Osteocyte (in vitro differentiated cells): ENCODE results near the gene KIF13A. TPM values are rescaled to one million over a fixed set of nuclear protein-coding genes. Genes with fewer than 3 reads are reported as not detected.
"Not testable (repeated sequence)": the region's sequence is repeated elsewhere in the genome, so short reads cannot be mapped to it uniquely, and the experiment has no call there.

Experiments used
- DNase-seq: peaks from one replicate; pipeline ENCODE4 v3.0.0; 2021; ENCODE audit warnings: mixed read lengths; ENCODE audit not compliant: unreplicated experiment; ENCODE audit errors: extremely low spot score
- H3K27ac Mint-ChIP-seq: one replicate; pipeline ENCODE4 v1.8.0; 2021; ENCODE audit warnings: mild to moderate bottlenecking, mixed read lengths; ENCODE audit not compliant: unreplicated experiment
- H3K27me3 Mint-ChIP-seq: one replicate; pipeline ENCODE4 v1.8.0; 2021; ENCODE audit warnings: mixed read lengths; ENCODE audit not compliant: unreplicated experiment
- H3K36me3 Mint-ChIP-seq: one replicate; pipeline ENCODE4 v1.8.0; 2021; ENCODE audit warnings: mixed read lengths; ENCODE audit not compliant: unreplicated experiment
- H3K4me1 Mint-ChIP-seq: one replicate; pipeline ENCODE4 v1.8.0; 2021; ENCODE audit warnings: mixed read lengths; ENCODE audit not compliant: unreplicated experiment
- H3K4me3 Mint-ChIP-seq: one replicate; pipeline ENCODE4 v1.8.0; 2021; ENCODE audit warnings: mild to moderate bottlenecking, moderate library complexity, mixed read lengths; ENCODE audit not compliant: unreplicated experiment
- H3K9me3 Mint-ChIP-seq: one replicate; pipeline ENCODE4 v1.8.0; 2021; ENCODE audit warnings: mixed read lengths; ENCODE audit not compliant: unreplicated experiment
- total RNA-seq: library from RNA; stranded (reverse); gene quantifications from 2 replicates; pipeline ENCODE4 v1.2.1, GENCODE V29; 2021
- TF ChIP-seq, protein P1 (sequence below): fragments of 200-600 bp; sonication (generic); IDR thresholded peaks from 2 replicates; pipeline ENCODE4 v1.5.0; 2021; ENCODE audit warnings: antibody characterized with exemption, mild to moderate bottlenecking, moderate library complexity

The KIF13A gene
- total RNA-seq, 1 donor from 2014 or later: 47.5 TPM

DNA sequence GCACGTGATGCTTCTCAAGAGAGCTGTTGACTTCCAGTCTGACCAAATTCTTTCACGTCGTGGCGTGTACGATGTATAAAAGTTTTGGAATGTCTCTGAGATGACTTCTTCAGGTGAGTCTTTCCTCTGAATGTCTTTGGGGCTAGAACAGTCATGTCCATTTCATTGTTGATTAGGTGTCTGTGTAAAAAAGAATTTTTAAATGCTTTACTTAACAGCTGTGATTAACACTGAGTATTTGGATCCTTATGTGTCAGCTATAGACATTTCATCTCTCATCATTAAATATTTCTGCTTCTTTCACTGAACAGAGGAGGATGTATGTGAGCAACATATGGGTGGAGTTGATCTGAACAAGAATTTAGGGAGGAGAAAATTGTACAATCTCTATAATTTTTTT, 29.3 kb upstream of the KIF13A start:
- no peaks in the 10 kb centered on the region for H3K36me3 Mint-ChIP-seq
- no peaks in the 10 kb centered on the region for H3K27me3 Mint-ChIP-seq
- no peak for DNase-seq
- TF ChIP-seq, protein P1, sequence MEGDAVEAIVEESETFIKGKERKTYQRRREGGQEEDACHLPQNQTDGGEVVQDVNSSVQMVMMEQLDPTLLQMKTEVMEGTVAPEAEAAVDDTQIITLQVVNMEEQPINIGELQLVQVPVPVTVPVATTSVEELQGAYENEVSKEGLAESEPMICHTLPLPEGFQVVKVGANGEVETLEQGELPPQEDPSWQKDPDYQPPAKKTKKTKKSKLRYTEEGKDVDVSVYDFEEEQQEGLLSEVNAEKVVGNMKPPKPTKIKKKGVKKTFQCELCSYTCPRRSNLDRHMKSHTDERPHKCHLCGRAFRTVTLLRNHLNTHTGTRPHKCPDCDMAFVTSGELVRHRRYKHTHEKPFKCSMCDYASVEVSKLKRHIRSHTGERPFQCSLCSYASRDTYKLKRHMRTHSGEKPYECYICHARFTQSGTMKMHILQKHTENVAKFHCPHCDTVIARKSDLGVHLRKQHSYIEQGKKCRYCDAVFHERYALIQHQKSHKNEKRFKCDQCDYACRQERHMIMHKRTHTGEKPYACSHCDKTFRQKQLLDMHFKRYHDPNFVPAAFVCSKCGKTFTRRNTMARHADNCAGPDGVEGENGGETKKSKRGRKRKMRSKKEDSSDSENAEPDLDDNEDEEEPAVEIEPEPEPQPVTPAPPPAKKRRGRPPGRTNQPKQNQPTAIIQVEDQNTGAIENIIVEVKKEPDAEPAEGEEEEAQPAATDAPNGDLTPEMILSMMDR: no peak
- no peak overlapping the region for H3K4me3 Mint-ChIP-seq
- H3K4me1 Mint-ChIP-seq: no peaks in the 10 kb centered on the region
- H3K9me3 Mint-ChIP-seq: no peaks in the 10 kb centered on the region
- H3K27ac Mint-ChIP-seq: no peak overlapping the region

DNA sequence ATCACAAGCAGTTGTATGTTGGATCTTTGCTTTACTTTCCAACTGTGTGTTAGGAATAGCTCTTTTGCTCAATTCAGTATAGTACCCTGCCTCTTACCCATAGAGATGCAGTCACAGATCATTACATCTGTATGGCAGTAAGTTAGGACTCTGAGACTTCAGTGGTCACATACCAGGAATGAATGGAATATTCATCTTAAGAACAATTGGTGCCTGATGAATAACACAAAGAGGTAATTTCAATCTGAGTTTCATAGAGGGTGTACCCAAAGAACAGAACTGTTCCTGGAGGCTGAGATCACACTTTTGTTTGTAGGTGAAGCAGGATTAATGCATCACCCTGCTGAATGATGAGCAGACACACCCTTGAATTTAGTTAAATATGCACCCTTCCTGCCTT, 28.7 kb upstream of the KIF13A start:
- H3K27ac Mint-ChIP-seq: no peak overlapping the region
- no peak for DNase-seq
- no peaks in the 10 kb centered on the region for H3K9me3 Mint-ChIP-seq

DNA sequence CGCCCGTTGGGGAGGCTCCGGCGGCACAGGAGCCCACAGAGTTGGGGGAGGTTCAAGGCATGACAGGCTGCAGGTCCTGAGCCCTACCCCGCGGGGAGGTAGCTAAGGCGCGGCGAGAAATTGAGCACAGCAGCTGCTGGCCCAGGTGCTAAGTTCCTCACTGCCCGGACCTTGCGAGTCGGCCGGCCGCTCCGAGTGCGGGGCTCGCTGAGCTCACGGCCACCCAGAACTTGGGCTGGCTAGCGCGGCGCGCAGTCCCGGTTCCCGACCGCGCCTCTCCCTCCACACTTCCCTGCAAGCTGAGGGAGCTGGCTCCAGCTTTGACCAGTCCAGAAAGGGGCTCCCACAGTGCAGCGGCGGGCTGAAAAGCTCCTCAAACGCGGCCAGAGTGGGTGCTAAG, 23.9 kb upstream of the KIF13A start:
- H3K4me1 Mint-ChIP-seq: no peaks in the 10 kb centered on the region
- no peak for DNase-seq
- TF ChIP-seq, protein P1: no peak
- H3K27ac Mint-ChIP-seq: no peak overlapping the region
- H3K27me3 Mint-ChIP-seq: no peaks in the 10 kb centered on the region
- no peaks in the 10 kb centered on the region for H3K36me3 Mint-ChIP-seq
- no peak overlapping the region for H3K4me3 Mint-ChIP-seq
- H3K9me3 Mint-ChIP-seq: no peaks in the 10 kb centered on the region

More for the DNA sequence above, 28.7 kb upstream of the KIF13A start:
- no peak overlapping the region for H3K4me3 Mint-ChIP-seq
- no peaks in the 10 kb centered on the region for H3K36me3 Mint-ChIP-seq
- TF ChIP-seq, protein P1: no peak
- no peaks in the 10 kb centered on the region for H3K4me1 Mint-ChIP-seq
- no peaks in the 10 kb centered on the region for H3K27me3 Mint-ChIP-seq

DNA sequence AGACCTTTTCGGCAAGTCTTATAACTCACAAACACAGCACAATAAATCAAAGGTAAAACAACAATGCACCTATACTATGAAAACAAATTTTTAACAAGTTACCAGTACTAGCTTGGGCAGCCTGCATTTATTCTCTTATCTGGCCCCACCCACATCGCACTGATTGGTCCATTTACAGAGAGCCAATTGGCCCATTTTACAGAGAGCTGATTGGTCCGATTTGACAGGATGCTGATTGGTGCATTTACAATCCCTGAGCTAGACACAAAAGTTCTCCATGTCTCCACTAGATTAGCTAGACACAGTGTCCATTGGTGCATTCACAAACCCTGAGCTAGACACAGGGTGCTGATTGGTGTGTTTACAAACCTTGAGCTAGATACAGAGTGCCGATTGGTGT, 23.1 kb upstream of the KIF13A start:
- H3K9me3 Mint-ChIP-seq, H3K4me3 Mint-ChIP-seq: not testable (repeated sequence)

DNA sequence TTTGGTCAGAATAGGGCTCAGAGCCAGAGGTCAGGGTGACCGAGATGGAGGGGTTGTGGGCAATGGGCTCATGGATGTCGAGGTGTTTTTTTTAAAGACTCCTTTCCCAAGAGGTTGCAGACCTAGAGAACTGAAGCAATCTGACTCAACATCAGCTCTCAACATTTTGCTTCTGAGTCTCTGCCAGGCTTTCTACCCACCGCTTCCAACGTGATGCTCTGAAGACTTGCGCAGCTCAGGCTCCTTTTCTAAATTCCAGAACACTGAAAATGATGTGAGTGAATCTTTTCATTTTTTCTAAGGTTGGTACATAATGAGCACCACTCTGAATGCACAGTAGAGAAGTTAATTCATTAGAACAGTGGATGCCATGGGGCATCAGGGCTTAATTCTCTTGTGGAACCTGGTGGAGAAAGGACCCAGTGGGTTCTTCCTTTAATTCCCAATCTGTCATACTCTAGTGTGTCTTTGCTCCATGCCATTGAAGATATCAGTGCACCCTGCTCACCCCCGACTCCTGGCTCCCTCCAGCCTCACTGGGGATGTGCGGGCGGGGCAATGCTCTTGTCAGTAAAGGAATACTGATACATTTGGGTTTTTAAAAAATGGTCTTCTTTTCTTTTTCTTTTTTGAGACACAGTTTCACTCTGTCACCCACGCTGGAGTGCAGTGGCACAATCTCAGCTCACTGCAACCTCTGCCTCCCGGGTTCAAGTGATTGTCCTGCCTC, 17.0 kb upstream of the KIF13A start:
- H3K4me1 Mint-ChIP-seq: peaks cover 9% of the 10 kb centered on the region
- no peaks in the 10 kb centered on the region for H3K36me3 Mint-ChIP-seq
- TF ChIP-seq, protein P1: no peak
- no peak for DNase-seq
- peaks cover 3% of the 10 kb centered on the region for H3K27me3 Mint-ChIP-seq
- no peaks in the 10 kb centered on the region for H3K9me3 Mint-ChIP-seq
- H3K4me3 Mint-ChIP-seq: no peak overlapping the region
- no peak overlapping the region for H3K27ac Mint-ChIP-seq

More for the DNA sequence above, 23.1 kb upstream of the KIF13A start:
- not testable (repeated sequence) for H3K4me1 Mint-ChIP-seq, H3K27me3 Mint-ChIP-seq, DNase-seq, H3K27ac Mint-ChIP-seq, H3K36me3 Mint-ChIP-seq
